DMS79 treated with DMSO at 0.1 percent for 48 hours (cell line): Measurements from ENCODE around the gene ADCY1.
"Not testable (repeated sequence)": the region's sequence is repeated elsewhere in the genome, so short reads cannot be mapped to it uniquely, and the experiment has no call there.

Experiments
- DNase-seq: peaks from one replicate; lab custom pipeline; 2025; lab: John Stamatoyannopoulos, UW

ADCY1 gene

GRCh38 chr7:45573661-45574415 lies at the start of gene ADCY1:
Gene ADCY1, plus strand, starts transcription at chr7:45574368. Its CDS starts 176 bp downstream, at chr7:45574544.
- peak; percentile 41 for DNase-seq

- DNase-seq = no peak
Measured at GRCh38 chr7:45524445-45524844, 49.7 kb upstream of the ADCY1 start.

- DNase-seq = no peak
Measured at GRCh38 chr7:45525057-45525456, 49.1 kb upstream of the ADCY1 start.

DNA sequence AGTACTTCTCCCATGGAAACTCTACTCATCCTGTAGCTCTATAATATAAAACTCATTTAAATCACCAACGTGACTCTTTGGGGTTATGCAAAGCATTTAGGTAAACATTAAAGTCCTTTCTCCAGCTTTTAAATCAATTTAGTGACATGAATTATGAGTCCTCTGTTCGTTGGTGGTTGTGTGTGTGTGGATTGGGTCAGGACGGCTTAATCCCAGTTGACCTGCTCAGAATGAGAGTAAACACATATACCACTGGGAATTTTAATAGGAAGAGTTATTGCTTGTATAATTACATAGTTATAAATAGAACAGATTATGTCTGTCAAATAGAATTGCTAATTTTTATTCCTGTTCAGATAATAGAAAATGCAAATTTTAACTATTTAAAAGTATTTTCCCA lies 30.7 kb upstream of the ADCY1 start:
- DNase-seq = no peak

- DNase-seq = not testable (repeated sequence)
Measured at GRCh38 chr7:45545105-45545710, 29.0 kb upstream of the ADCY1 start.

DNA sequence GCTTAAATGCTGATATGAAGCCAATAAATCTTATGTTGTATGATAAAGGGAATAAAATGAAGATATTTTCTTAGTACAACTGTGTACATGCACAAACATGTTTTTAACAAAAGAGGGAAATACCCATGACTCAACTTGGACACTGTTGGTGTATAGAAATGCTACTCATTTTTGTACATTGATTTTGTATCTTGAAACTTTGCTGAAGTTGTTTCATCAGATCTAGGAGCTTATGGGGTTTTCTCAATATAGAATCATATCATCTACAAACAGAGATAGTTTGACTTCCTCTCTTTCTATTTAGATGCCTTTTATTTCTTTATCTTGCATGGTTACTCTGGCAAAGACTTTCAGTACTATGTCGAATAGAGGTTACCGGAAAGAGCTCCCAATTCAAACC lies 25.3 kb upstream of the ADCY1 start:
- not testable (repeated sequence) for DNase-seq

DNA sequence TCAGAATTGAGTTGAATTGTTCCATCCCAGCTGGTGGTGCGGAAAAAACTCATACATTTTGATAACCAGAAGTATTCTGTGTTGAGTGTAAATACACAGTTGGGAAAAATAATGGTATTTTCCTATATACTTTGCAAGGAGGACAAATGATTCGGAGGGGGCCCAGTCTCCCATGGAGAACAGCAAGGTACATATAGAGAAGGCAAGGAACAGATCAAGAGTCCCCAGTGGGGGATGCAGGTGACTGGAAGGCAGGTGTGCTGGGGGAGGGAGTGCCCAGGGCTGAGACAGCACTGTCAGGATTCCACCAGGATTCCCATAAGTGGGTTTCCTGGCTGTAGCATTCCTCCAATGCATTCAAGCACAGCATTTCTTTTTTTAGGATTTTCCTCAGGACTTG lies 10.8 kb upstream of the ADCY1 start:
- DNase-seq = no peak

DNA sequence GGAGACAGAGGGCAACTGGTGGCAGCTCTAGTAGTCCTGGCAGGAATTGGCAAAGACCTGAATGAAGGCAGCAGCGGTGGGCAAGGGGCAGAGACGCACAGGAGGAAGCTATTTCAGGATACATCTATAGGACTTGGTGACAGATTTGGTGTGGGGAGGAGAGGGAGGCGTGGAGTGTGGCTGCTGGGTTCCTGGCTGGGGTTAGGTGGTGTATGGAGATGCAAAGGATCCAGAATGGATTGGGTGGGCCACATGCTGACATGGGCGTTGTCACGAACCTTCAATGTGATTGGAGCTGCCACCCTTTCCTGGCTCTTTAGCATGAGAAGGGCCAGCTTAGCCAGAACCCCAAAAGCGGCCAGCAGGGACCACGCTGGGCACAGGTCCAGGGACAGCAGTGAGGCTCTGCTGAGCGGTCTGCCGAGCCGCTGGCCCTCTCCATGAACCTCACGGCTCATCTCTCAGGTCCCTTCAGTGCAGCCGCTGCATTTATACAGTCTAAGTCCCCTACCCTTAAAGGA lies 10.2 kb upstream of the ADCY1 start:
- no peak for DNase-seq

DNA sequence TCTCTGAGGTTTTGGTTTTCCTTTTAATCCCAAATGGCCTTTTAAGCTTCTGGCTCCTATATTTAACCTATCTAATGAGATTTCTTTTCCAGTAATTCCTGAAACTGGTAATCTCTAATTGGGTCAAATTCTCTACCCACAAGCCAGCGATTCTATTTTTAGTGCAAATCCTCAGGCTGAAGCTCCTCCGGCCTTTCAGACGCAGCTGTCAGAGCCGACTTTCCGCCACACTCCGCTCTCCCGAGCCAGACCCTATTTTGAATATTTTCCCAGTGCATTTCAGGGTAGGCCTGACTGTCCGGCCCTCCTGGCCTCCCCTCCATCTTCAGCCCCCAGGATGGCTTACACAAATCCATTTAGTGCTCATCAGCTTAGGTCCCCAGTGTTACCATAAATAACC lies 9.7 kb upstream of the ADCY1 start:
- no peak for DNase-seq

DNA sequence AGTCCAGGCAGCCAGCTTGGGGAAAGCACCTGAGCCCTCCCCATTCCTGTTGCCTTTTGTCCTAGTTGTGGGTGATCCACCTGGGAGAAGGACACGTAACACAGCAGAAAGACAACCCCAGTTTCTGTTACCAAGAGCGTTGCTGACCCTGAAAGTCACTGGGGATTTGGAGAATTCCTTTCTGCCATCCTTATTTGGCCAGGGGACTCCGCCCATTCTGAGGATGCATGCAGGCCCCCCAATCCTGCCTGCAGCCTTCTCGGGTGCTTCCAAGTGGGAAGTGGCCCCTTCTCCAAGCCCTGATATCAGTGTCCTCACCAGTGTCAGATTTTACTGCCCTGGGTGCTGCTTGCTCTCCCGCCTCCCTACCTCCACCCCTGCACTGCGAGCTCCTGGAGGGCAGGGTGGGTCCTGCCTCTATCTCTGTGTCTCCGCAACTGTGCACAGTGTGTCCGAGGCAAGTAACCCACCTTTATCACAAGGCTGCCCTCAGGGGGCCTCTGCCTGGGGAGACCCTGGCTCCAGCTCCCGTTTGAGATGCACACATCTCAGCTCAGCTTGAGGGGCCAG lies 9.2 kb upstream of the ADCY1 start:
- no peak for DNase-seq

GRCh38 chr7:45566386-45566785 lies 7.8 kb upstream of the ADCY1 start:
- no peak for DNase-seq

GRCh38 chr7:45566961-45567360 lies 7.2 kb upstream of the ADCY1 start:
- no peak for DNase-seq

DNA sequence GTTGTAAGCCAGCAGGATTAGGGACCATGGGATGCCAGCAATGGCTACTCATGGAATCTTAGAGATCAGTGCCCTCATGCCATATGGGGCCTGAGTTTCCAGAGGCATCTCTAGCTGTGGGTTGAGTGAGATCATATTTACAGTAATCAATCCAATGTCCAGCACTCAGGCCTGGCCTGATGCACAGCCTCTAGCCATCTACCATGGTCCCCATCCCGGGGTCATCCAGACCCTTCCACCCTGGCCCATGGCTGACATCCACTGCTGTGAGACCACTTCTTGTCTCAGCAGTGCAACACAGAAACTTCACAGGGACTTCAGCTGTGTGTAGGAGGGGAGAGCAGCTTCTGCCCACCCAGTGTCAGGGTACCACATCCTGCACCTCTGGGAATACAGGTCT lies 6.5 kb upstream of the ADCY1 start:
- DNase-seq = no peak

DNA sequence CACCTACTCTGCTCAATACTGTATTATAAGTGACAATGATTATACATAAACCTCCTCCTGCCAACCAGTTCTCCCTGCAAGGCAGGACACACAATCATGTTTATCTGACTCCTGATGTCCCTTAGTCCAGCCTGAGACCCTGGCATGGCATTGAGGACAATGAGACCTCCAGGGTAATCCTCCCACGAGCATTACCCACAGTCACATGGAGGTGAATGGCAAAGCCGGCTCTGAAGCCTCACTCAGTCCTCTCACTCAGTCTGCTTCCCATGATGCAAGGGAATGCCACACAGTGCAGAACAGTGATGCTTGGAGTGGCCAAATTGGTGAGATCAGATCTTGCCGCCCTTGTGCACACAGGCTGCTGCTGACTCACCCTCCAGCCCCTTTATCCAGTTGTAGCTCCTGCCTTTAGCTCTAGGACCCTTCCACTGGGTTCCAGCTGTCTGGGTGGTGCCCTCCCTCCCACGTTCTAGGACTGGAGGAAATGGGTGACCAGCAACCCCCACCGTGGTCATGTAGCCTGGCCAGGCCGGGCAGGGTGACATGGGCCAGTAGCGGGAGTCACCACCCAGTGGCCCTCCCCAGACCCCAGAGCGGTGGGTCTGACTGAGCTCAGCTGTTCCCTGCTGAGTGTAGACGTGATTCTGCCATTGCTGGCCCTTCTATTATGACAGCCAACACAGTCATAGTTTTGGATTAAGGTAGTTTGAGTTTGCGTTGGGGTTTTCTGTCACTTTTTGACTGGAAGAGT lies 5.5 kb upstream of the ADCY1 start:
- DNase-seq = no peak

- DNase-seq = no peak
Measured at GRCh38 chr7:45569290-45569685, 4.9 kb upstream of the ADCY1 start.

DNA sequence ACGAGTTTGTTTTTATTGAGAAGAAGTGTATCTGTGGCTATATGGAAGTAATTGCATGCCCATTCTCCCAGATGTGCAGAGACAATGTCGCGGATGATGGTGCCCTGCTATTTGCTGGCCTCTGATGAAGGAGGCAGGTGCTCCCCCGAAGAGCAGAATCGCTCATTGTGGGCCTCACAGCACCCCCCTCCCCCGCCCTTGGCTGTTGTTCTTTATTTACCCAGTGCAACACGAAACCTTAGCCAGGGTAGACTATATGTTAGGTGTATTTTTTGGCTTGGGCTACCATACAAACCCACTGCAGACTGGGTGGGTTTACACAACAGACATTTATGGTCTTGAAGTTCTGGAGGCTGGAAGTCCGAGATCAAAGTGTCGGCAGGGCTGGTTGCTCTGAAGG lies 3.4 kb upstream of the ADCY1 start:
- DNase-seq = no peak

DNA sequence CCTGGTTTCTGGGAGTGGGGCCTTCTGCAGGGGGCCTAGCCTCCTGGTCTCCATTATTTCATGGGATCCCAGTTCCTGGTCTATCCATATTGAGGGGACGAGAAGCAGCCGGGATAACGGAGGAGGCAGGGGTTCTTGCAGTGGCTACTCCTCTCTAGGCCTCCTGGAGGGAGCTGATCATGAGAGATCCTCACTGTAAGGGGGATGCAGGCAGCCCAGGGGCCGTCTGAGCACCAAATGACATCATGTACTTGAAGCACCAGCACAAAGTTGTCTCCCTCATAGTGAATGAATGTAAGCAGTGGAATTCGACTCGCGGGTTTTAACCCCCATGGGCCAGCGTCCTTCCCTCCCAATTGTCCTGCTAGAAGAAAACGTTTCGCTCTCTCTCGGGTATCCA lies 964 bp upstream of the ADCY1 start:
- no peak for DNase-seq

- DNase-seq = peak; percentile 43
Measured at GRCh38 chr7:45574416-45574668, 174 bp downstream of the ADCY1 start.

DNA sequence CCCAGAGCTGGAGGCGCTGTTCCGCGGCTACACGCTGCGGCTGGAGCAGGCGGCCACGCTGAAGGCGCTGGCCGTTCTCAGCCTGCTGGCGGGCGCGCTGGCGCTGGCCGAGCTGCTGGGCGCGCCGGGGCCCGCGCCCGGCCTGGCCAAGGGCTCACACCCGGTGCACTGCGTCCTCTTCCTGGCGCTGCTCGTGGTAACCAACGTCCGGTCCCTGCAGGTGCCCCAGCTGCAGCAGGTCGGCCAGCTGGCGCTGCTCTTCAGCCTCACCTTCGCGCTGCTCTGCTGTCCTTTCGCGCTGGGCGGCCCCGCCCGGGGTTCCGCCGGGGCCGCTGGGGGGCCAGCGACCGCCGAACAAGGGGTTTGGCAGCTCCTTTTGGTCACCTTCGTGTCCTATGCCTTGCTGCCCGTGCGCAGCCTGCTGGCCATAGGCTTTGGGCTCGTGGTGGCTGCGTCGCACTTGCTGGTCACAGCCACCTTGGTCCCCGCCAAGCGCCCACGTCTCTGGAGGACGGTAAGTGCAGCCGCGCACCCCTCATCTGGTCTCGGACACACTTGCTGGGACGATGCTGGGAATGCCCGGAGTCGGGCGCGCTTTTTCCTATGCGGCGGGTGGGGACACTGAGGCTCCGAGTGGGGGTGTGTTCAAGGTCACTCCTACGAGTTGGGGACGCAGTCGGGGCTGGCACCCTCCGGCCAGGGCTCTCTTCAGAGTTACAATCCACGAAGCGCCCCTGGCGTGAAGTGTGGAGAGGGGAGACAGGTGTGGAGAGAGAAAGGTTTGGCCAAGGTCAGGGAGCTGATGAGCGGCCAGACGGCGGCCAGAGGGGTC lies 717 bp downstream of the ADCY1 start:
- DNase-seq = peak; percentile 58

- peak; percentile 48 for DNase-seq
Measured at GRCh38 chr7:45575501-45576248, 1.5 kb downstream of the ADCY1 start.

- DNase-seq = no peak
Measured at GRCh38 chr7:45576249-45576929, 2.2 kb downstream of the ADCY1 start.
